ENCODE measurements around the gene PLSCR1.
A peak's percentile ranks its signal among the peaks of the same experiment; 100 is the strongest.

Gene PLSCR1

GRCh38 chr3:146581080-146581601 lies 36.7 kb upstream of the PLSCR1 start:
- TF ChIP-seq CTCF (conservative IDR thresholded peaks at IDR 0.05; ENCODE audit: low read depth, low read length), result no peak
- no peak for DNase-seq (ENCODE audit: low read depth)
- H3K4me3 ChIP-seq (ENCODE audit: low read length), result no peak overlapping the region

- TF ChIP-seq CTCF (conservative IDR thresholded peaks at IDR 0.05; ENCODE audit: low read depth, low read length), result peak; percentile 32
- DNase-seq (ENCODE audit: low read depth), result no peak
Observed at GRCh38 chr3:146577662-146578061, 33.3 kb upstream of the PLSCR1 start.

GRCh38 chr3:146575636-146576035 lies 31.2 kb upstream of the PLSCR1 start:
- DNase-seq (ENCODE audit: low read depth), result no peak
- TF ChIP-seq CTCF (conservative IDR thresholded peaks at IDR 0.05; ENCODE audit: low read depth, low read length), result no peak
- H3K4me3 ChIP-seq (ENCODE audit: low read length), result no peak overlapping the region

More at GRCh38 chr3:146577662-146578061, 33.3 kb upstream of the PLSCR1 start:
- no peak overlapping the region for H3K4me3 ChIP-seq (ENCODE audit: low read length)

- no peak overlapping the region for H3K4me3 ChIP-seq (ENCODE audit: low read length)
- DNase-seq (ENCODE audit: low read depth), result no peak
- no peak for TF ChIP-seq CTCF (conservative IDR thresholded peaks at IDR 0.05; ENCODE audit: low read depth, low read length)
Observed at GRCh38 chr3:146574173-146574572, 29.8 kb upstream of the PLSCR1 start.

- H3K4me3 ChIP-seq (ENCODE audit: low read length), result no peak overlapping the region
- no peak for DNase-seq (ENCODE audit: low read depth)
- no peak for TF ChIP-seq CTCF (conservative IDR thresholded peaks at IDR 0.05; ENCODE audit: low read depth, low read length)
Observed at GRCh38 chr3:146569314-146569713, 24.9 kb upstream of the PLSCR1 start.

- TF ChIP-seq CTCF (conservative IDR thresholded peaks at IDR 0.05; ENCODE audit: low read depth, low read length), result no peak
- DNase-seq (ENCODE audit: low read depth), result no peak
- H3K4me3 ChIP-seq (ENCODE audit: low read length), result no peak overlapping the region
Observed at GRCh38 chr3:146566138-146566537, 21.7 kb upstream of the PLSCR1 start.

- no peak for TF ChIP-seq CTCF (conservative IDR thresholded peaks at IDR 0.05; ENCODE audit: low read depth, low read length)
- no peak for DNase-seq (ENCODE audit: low read depth)
- no peak overlapping the region for H3K4me3 ChIP-seq (ENCODE audit: low read length)
Observed at GRCh38 chr3:146561879-146562278, 17.5 kb upstream of the PLSCR1 start.

Measured in retinal pigment epithelial cell (primary cell).